HCT116 (cell line): Measurements from ENCODE around the gene GRK1.

Experiments
- CTCF ChIP-seq, 3 experiments: fragments of 200-600 bp in 1 of 3; sonication (generic) in 1 of 3; IDR thresholded peaks in 2 of 3; conservative IDR thresholded peaks in 1 of 3; 2 replicates each; pipeline ENCODE4 v1.5.1; 2012 to 2017; ENCODE audit warnings: low read depth in 2 of 3, low read length in 2 of 3, antibody characterized with exemption in 1 of 3, borderline replicate concordance in 1 of 3, control low read depth in 1 of 3, mild to moderate bottlenecking in 1 of 3, mixed read lengths in 1 of 3, mixed run types in 1 of 3, moderate library complexity in 1 of 3; ENCODE audit not compliant: insufficient read depth in 1 of 3
- MAX ChIP-seq: IDR thresholded peaks from 2 replicates; pipeline ENCODE4 v1.6.1; 2012
- POLR2A ChIP-seq: IDR thresholded peaks from 2 replicates; pipeline ENCODE4 v1.7.0; 2011; ENCODE audit warnings: borderline replicate concordance; ENCODE audit not compliant: insufficient read depth, insufficient read length; ENCODE audit errors: extremely low read depth
- RAD21 ChIP-seq: IDR thresholded peaks from 2 replicates; pipeline ENCODE4 v1.6.1; 2012; ENCODE audit warnings: low read depth, mild to moderate bottlenecking
- SIN3A ChIP-seq: IDR thresholded peaks from 2 replicates; pipeline ENCODE4 v1.6.1; 2012; ENCODE audit warnings: low read depth

DNA sequence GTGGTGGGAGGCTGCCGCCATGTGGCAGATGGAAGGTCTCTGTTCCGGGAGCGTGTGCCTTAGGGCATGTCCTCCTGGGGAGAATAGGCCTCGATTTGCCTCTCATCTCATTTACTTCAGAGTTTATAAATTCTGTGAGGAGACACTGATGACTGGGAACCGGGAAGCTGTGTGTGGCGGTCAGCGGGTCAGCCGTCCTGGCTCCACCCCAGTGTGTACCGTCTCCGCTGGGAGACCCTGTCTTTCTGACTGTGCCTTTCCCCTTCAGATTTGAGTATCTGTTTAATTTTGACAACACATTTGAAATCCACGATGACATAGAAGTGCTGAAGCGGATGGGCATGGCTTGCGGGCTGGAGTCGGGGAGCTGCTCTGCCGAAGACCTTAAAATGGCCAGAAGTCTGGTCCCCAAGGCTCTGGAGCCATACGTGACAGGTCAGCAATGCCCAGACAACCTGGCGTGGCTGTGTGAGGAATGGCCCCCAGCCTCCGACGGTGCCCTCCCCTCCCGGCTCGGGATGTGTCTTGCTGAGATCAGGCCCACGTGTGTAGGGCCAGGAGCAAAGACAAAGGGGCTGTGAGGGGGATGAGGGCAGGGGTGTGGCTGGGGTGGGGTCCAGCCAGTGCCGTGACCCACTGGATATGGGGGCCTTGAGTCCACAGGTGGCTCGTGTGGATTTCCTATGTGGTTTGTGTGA, 30.6 kb upstream of the GRK1 start:
- TF ChIP-seq POLR2A (no peak), RAD21 (no peak), CTCF (IDR thresholded peaks at IDR 0.05 in 2 of 3, conservative IDR thresholded peaks at IDR 0.05 in 1 of 3; ENCODE audit: borderline replicate concordance in 1 of 3, insufficient read depth in 1 of 3, low read depth in 2 of 3, low read length in 2 of 3) (no peak), SIN3A (no peak), MAX (no peak)
